NCI-H1092 treated with DMSO at 0.1 percent for 48 hours (cell line): Measurements from ENCODE around the gene FBXO31.

Source experiments
- DNase-seq: peaks from one replicate; lab custom pipeline; 2025; lab: John Stamatoyannopoulos, UW

FBXO31 gene

GRCh38 chr16:87278191-87279093 is 105.1 kb downstream of the FBXO31 start:
- DNase-seq: peak; percentile 62
